Breast epithelium (tissue), 4 donors: ENCODE data around the gene AHSG. TPM values are rescaled to one million over a fixed set of nuclear protein-coding genes. Genes with fewer than 3 reads are reported as not detected.
A peak's percentile ranks its signal among the peaks of the same experiment; 100 is the strongest.
"Not testable (repeated sequence)": the region's sequence is repeated elsewhere in the genome, so short reads cannot be mapped to it uniquely, and the experiment has no call there.

Experiments
- DNase-seq, 2 donors: peaks; one replicate each; pipeline ENCODE4 v3.0.0-alpha.2; 2019; ENCODE audit warnings: low spot score in 2 of 2
- H3K27ac ChIP-seq, 2 donors: fragments of 200-600 bp; sonication (generic) in 1 of 2; one replicate each; pipeline ENCODE4 v1.5.1; 2016 to 2019; ENCODE audit warnings: mild to moderate bottlenecking in 1 of 2
- H3K27me3 ChIP-seq, 2 donors: fragments of 200-600 bp; sonication (generic) in 1 of 2; one replicate each; pipeline versions ENCODE4 v1.5.1 to v1.6.0; 2017 to 2019; ENCODE audit warnings: control low read depth in 1 of 2, mild to moderate bottlenecking in 1 of 2
- H3K36me3 ChIP-seq: fragments of 200-600 bp; one replicate; pipeline ENCODE4 v1.5.1; 2019
- H3K4me1 ChIP-seq, 2 donors: fragments of 200-600 bp; sonication (generic); one replicate each; pipeline ENCODE4 v1.5.1; 2016 to 2019; ENCODE audit warnings: control low read depth in 1 of 2
- H3K4me3 ChIP-seq, 3 donors: fragments of 200-600 bp; sonication (generic); 1 replicate in 2 of 3; 2 replicates in 1 of 3; pipeline ENCODE4 v1.5.1; 2016 to 2019; ENCODE audit warnings: mild to moderate bottlenecking in 3 of 3, moderate library complexity in 2 of 3
- H3K9me3 ChIP-seq, 2 donors: fragments of 200-600 bp; sonication (generic) in 1 of 2; one replicate each; pipeline ENCODE4 v1.5.1; 2016 to 2019; ENCODE audit warnings: control low read depth in 1 of 2
- POLR2A ChIP-seq: fragments of 450-650 bp; IDR thresholded peaks from one replicate; pipeline ENCODE4 v1.6.1; 2016; ENCODE audit warnings: antibody characterized with exemption, mild to moderate bottlenecking, moderate library complexity
- POLR2AphosphoS5 ChIP-seq, 3 donors: sonication (generic); formaldehyde crosslinking; IDR thresholded peaks; one replicate each; pipeline ENCODE4 v1.6.1; 2017; ENCODE audit warnings: antibody characterized with exemption in 3 of 3
- intact Hi-C: fragments of 100-400 bp; cut with DNase I; formaldehyde crosslinking; loops from one replicate; pipeline ENCODE4 v1.15.1; 2023; ENCODE audit warnings: low total_unique reads
- total RNA-seq, 3 donors: library from RNA; depleted of rRNA; stranded (reverse); fragments of >200 nt; gene quantifications; one replicate each; pipeline ENCODE4 v1.1.0, GENCODE V29; 2016
- TF ChIP-seq, protein P1 (sequence below), 3 donors: fragments of 450-650 bp; IDR thresholded peaks; one replicate each; pipeline ENCODE4 v1.5.1; 2016 to 2017; ENCODE audit warnings: antibody characterized with exemption in 3 of 3, mild to moderate bottlenecking in 3 of 3, moderate library complexity in 3 of 3

The AHSG gene, protein sequence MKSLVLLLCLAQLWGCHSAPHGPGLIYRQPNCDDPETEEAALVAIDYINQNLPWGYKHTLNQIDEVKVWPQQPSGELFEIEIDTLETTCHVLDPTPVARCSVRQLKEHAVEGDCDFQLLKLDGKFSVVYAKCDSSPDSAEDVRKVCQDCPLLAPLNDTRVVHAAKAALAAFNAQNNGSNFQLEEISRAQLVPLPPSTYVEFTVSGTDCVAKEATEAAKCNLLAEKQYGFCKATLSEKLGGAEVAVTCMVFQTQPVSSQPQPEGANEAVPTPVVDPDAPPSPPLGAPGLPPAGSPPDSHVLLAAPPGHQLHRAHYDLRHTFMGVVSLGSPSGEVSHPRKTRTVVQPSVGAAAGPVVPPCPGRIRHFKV
- not detected for total RNA-seq

DNA sequence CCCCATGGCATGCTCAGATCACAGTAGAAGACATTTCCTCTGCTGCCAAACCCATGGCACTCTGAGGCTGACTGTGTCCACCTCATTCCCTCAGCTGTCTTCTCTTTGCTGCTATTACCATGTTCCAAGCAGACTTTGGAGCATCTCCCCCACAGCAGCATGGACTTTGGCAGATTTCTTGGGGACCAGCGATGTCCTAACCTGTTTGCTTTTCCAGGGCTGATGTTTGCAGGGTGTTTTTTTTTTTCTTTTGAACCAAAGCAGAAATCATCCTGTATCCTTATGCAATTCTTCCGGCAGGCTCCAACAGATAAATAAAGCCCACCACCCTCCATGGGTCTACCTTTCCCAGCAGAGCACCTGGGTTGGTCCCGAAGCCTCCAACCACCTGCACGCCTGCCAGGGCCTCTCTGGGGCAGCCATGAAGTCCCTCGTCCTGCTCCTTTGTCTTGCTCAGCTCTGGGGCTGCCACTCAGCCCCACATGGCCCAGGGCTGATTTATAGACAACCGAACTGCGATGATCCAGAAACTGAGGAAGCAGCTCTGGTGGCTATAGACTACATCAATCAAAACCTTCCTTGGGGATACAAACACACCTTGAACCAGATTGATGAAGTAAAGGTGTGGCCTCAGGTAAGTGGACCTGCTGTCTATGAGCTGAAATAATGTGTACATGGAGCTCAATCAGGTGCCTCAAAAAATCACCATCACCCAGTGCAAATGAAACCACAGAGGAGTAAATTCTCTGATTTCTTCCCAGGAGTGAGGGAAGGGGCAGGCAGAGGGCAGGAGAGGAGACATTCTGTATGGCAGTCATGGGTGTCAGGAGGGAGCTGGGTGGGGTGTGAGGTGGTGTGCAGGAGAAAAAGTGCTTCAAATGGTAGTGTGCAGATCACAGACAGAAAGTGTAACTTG, at the start of gene AHSG:
TSS of gene AHSG (plus strand) at position 340 of the 916 bp plus-strand sequence. CDS start at position 422, 82 bp downstream.
- intact Hi-C loops, result no loop called here
- Histone ChIP-seq H3K4me3 (no peak within 1 kb of the TSS), H3K9me3 (no peaks in the 10 kb centered on the region), H3K27me3 (peaks cover 0 to 10% of the 10 kb centered on the region in 2 donors), H3K36me3 (no peaks in the 10 kb centered on the region), H3K4me1 (no peaks in the 10 kb centered on the region), H3K27ac (no peak within 1 kb of the TSS)
- DNase-seq, result no peak
- no peak for TF ChIP-seq POLR2A

DNA sequence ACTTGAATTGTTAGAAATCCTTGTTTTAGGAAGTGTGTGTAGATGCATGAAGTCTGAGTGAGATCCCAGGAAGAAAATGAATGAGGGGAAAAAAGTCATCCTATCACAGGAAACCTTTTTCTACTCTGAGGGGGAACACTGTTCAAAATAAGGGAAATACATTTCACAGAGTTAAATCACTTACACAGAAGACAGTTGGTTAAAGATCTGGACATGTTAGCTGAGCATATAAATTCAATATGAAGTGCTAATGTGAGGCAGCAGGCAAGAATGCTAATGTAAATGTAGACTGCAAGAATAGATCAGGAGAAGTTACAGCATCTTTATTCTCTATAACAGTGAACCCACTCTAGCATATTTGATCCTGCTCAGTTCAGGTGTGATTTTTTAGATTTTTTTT, 48.3 kb upstream of the AHSG start:
- no peak for DNase-seq
- Histone ChIP-seq H3K27ac (no peak overlapping the region), H3K9me3 (no peaks in the 10 kb centered on the region), H3K4me3 (no peak overlapping the region), H3K27me3 (no peaks in the 10 kb centered on the region), H3K4me1 (peaks cover 0 to 5% of the 10 kb centered on the region in 2 donors), H3K36me3 (no peaks in the 10 kb centered on the region)
- intact Hi-C loops, result no loop called here
- TF ChIP-seq, protein P1, sequence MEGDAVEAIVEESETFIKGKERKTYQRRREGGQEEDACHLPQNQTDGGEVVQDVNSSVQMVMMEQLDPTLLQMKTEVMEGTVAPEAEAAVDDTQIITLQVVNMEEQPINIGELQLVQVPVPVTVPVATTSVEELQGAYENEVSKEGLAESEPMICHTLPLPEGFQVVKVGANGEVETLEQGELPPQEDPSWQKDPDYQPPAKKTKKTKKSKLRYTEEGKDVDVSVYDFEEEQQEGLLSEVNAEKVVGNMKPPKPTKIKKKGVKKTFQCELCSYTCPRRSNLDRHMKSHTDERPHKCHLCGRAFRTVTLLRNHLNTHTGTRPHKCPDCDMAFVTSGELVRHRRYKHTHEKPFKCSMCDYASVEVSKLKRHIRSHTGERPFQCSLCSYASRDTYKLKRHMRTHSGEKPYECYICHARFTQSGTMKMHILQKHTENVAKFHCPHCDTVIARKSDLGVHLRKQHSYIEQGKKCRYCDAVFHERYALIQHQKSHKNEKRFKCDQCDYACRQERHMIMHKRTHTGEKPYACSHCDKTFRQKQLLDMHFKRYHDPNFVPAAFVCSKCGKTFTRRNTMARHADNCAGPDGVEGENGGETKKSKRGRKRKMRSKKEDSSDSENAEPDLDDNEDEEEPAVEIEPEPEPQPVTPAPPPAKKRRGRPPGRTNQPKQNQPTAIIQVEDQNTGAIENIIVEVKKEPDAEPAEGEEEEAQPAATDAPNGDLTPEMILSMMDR (IDR thresholded peaks at IDR 0.05), result no peak
- TF ChIP-seq POLR2A, result no peak

DNA sequence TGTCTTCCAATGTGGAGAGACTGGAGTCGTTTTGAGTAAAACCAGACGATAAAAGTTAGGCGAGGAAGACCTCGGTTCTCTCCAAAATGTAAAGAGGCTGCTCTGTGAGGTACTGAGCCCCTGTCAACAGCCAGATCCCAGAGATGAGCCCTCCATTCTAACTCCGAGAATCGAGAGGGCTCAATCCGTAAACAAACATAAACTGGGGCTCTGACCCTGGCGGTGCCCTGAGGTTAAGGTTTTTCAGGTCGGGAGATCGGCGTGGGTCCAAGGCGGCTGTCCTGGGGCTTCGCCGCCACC, 46.1 kb upstream of the AHSG start:
- no peaks in the 10 kb centered on the region for H3K9me3 ChIP-seq
- peaks cover 4 to 5% of the 10 kb centered on the region in 2 donors for H3K4me1 ChIP-seq
- no peaks in the 10 kb centered on the region for H3K36me3 ChIP-seq
- TF ChIP-seq POLR2AphosphoS5 (IDR thresholded peaks at IDR 0.05) (no peak), POLR2A (no peak)
- TF ChIP-seq, protein P1 (IDR thresholded peaks at IDR 0.05), result no peak
- H3K27ac ChIP-seq, result peak overlapping the region; percentile 87 to 88
- DNase-seq, result no peak
- no peaks in the 10 kb centered on the region for H3K27me3 ChIP-seq
- peak overlapping the region; percentile 86 to 96 (median 88) for H3K4me3 ChIP-seq
- intact Hi-C loops, result no loop called here

DNA sequence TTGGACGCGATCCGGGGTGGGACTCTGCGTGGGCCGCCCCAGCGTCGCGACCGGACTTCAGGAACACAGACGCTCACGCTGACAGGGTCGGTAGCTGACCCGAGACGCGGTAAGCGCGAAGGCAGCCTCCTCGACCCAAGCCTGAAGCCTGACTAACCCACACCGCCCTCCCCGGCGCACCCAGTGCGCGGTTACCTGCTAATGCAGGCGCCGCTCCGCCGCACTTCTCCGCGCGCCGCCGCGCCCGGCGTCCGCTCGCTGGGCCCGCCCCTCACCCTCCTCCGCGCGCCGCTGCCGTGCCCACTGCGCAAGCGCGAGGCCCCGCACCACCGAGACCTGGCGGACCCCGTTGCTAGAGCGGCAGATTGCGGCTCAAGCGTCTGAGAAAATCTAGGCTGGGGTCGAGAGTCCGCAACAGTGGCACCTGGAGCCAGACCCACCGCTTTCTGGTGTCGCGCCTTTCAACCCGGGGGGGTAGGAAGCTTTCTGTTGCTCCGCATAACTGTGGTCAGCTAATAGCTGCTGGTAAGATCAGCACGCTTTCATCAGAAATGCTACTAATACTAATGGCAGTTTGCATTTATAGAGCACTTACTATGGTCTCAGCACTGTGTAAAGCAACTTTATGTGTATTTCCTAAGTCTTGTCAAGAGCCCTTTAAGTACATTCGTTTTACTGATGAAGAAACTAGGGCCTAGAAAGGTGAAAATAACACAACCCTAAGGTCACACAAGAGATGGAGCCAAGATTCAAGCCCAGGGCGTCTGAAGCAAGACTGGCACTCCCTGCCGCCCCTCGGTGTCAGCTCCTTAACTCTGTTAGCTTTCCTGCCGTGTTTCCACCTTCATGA, 45.6 kb upstream of the AHSG start, which contains the start of gene TBCCD1:
TSS of gene TBCCD1 (minus strand) at position 268 of the 850 bp plus-strand sequence. CDS start 3,010 bp downstream, outside the sequence.
- peaks cover 4 to 5% of the 10 kb centered on the region in 2 donors for H3K4me1 ChIP-seq
- TF ChIP-seq POLR2A (peak; percentile 27), POLR2AphosphoS5 (IDR thresholded peaks at IDR 0.05) (peak; percentile 74 to 81 (median 77))
- TF ChIP-seq, protein P1 (IDR thresholded peaks at IDR 0.05), result no peak
- intact Hi-C loops, result no loop called here

DNA sequence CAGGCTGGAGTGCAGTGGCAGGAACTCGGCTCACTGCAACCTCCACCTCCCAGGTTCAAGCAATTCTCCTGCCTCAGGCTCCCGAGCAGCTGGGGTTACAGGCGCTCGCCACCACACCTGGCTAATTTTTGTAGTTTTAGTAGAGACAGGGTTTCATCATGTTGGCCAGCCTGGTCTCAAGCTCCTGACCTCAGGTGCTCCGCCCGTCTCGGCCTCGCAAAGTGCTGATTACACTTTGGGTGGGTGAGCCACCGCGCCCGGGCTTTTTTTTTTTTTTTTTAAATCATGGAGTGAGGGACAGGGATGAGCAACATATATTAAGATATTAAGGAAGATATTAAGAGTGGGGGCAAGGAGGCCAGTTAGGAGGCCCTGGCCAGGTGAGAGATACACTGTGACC, 43.5 kb upstream of the AHSG start:
- H3K4me1 ChIP-seq, H3K36me3 ChIP-seq, DNase-seq, intact Hi-C loops, H3K27me3 ChIP-seq, H3K9me3 ChIP-seq: not testable (repeated sequence)
- H3K27ac ChIP-seq, result peak overlapping the region in 1 of 2 donors; percentile 96
- H3K4me3 ChIP-seq, result peak overlapping the region in 1 of 3 donors; percentile 80

More for the DNA sequence above, 45.6 kb upstream of the AHSG start, which contains the start of gene TBCCD1:
- no peaks in the 10 kb centered on the region for H3K27me3 ChIP-seq
- H3K4me3 ChIP-seq, result peak within 1 kb of the TSS; percentile 86 to 96 (median 88)
- DNase-seq, result peak; percentile 88 to 91
- H3K27ac ChIP-seq, result peak within 1 kb of the TSS; percentile 87 to 88
- no peaks in the 10 kb centered on the region for H3K36me3 ChIP-seq
- H3K9me3 ChIP-seq, result no peaks in the 10 kb centered on the region
